Bronchial epithelial cell (primary cell): ENCODE results near the gene ITGB1. TPM values are rescaled to one million over a fixed set of nuclear protein-coding genes. Genes with fewer than 3 reads are reported as not detected.

Experiments
- DNase-seq: peaks from one replicate; pipeline ENCODE4 v3.0.0-alpha.2; 2010; ENCODE audit warnings: low read depth
- FAIRE-seq: peaks from 2 replicates; lab custom pipeline; 2011; peaks lifted over from hg19 to GRCh38; lab: Jason Lieb, UNC
- H3K27me3 ChIP-seq: 2 replicates; pipeline ENCODE4 v1.5.1; 2011; ENCODE audit warnings: low read length; ENCODE audit not compliant: control insufficient read depth, insufficient read depth
- H3K36me3 ChIP-seq: 2 replicates; pipeline ENCODE4 v1.5.1; 2011; ENCODE audit warnings: low read length; ENCODE audit not compliant: control insufficient read depth, insufficient read depth
- H3K4me3 ChIP-seq: 2 replicates; pipeline ENCODE4 v1.5.1; 2011; ENCODE audit warnings: mild to moderate bottlenecking, low read depth, low read length, control low read depth
- total RNA-seq: library from RNA; depleted of rRNA; stranded (reverse); fragments of >200 nt; gene quantifications from 2 replicates; pipeline ENCODE4 v1.2.1, GENCODE V29; 2014
- TF ChIP-seq, protein P1 (sequence below): IDR thresholded peaks from 2 replicates; pipeline ENCODE4 v1.5.1; 2011; ENCODE audit warnings: mild to moderate bottlenecking, moderate library complexity, low read length, control low read depth, inconsistent platforms; ENCODE audit not compliant: insufficient read depth, severe bottlenecking

Gene ITGB1
- total RNA-seq, 1 donor from 2014 or later, result 1,469 TPM

- TF ChIP-seq, protein P1, sequence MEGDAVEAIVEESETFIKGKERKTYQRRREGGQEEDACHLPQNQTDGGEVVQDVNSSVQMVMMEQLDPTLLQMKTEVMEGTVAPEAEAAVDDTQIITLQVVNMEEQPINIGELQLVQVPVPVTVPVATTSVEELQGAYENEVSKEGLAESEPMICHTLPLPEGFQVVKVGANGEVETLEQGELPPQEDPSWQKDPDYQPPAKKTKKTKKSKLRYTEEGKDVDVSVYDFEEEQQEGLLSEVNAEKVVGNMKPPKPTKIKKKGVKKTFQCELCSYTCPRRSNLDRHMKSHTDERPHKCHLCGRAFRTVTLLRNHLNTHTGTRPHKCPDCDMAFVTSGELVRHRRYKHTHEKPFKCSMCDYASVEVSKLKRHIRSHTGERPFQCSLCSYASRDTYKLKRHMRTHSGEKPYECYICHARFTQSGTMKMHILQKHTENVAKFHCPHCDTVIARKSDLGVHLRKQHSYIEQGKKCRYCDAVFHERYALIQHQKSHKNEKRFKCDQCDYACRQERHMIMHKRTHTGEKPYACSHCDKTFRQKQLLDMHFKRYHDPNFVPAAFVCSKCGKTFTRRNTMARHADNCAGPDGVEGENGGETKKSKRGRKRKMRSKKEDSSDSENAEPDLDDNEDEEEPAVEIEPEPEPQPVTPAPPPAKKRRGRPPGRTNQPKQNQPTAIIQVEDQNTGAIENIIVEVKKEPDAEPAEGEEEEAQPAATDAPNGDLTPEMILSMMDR, result no peak
- no peak overlapping the region for H3K4me3 ChIP-seq
- FAIRE-seq (no peak), DNase-seq (no peak)
- no peaks in the 10 kb centered on the region for H3K36me3 ChIP-seq
- no peaks in the 10 kb centered on the region for H3K27me3 ChIP-seq
Observed at GRCh38 chr10:32888161-32888927, 69.7 kb downstream of the ITGB1 start.

DNA sequence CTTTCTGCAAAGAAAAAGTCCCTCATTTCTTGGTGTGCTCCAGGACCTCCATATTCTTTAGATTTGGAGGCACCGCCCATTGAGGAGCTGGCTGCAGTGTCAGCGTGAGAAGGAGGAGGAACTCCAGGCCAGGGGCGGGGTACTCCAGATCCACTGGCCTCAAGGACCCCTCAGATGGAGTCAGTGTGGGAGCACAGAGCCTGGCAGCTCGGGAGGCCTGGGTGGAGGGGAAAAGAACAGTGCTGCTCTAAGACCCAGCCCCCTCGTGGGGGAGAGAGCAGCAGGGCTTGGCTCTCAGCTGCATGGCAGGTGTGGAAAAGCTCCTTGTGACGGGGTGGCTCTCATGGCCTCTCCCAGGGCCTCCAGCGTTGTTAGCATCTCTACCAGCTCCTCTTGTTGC is 70.5 kb downstream of the ITGB1 start:
- TF ChIP-seq, protein P1, result no peak
- H3K27me3 ChIP-seq, result no peaks in the 10 kb centered on the region
- FAIRE-seq (no peak), DNase-seq (no peak)
- H3K36me3 ChIP-seq, result no peaks in the 10 kb centered on the region
- no peak overlapping the region for H3K4me3 ChIP-seq

GRCh38 chr10:32882076-32882475 is 76.0 kb downstream of the ITGB1 start:
- FAIRE-seq (peak; percentile 77), DNase-seq (no peak)
- TF ChIP-seq, protein P1, result no peak
- H3K36me3 ChIP-seq, result no peaks in the 10 kb centered on the region
- H3K4me3 ChIP-seq, result no peak overlapping the region
- no peaks in the 10 kb centered on the region for H3K27me3 ChIP-seq

DNA sequence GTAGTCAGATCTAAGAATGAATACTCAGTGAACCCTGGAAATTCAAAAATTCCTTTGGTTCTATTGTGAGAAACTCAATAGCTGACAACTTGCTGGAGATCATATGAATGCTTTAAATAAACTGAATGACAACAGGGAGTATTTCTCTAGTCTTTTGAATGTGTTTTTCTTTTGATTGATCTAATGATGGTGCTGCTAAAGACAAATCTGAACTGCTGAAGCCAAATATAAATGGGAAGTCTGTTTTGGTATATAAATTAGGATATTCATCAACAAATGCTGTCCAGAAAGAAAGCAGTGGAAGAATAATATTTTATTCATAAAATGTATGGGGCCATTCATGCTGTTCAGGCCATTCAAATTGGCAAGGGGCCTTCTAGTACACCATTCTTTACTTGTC is 79.4 kb downstream of the ITGB1 start:
- DNase-seq, result no peak
- TF ChIP-seq, protein P1, result no peak
- FAIRE-seq, result no peak
- no peak overlapping the region for H3K4me3 ChIP-seq
- no peaks in the 10 kb centered on the region for H3K27me3 ChIP-seq
- H3K36me3 ChIP-seq, result no peaks in the 10 kb centered on the region

GRCh38 chr10:32877915-32878314 is 80.1 kb downstream of the ITGB1 start:
- FAIRE-seq, result no peak

More at GRCh38 chr10:32877915-32878314, 80.1 kb downstream of the ITGB1 start:
- TF ChIP-seq, protein P1, result no peak
- H3K36me3 ChIP-seq, result no peaks in the 10 kb centered on the region
- H3K4me3 ChIP-seq, result no peak overlapping the region
- DNase-seq, result no peak
- H3K27me3 ChIP-seq, result no peaks in the 10 kb centered on the region
